ENCODE results near the gene NRXN3. TPM values are rescaled to one million over a fixed set of nuclear protein-coding genes. Genes with fewer than 3 reads are reported as not detected.
"Not testable (repeated sequence)": the region's sequence is repeated elsewhere in the genome, so short reads cannot be mapped to it uniquely, and the experiment has no call there.

NRXN3 gene
- total and polyA plus RNA-seq, 4 donors = 1.5 to 16.6 (median 7.7) TPM

DNA sequence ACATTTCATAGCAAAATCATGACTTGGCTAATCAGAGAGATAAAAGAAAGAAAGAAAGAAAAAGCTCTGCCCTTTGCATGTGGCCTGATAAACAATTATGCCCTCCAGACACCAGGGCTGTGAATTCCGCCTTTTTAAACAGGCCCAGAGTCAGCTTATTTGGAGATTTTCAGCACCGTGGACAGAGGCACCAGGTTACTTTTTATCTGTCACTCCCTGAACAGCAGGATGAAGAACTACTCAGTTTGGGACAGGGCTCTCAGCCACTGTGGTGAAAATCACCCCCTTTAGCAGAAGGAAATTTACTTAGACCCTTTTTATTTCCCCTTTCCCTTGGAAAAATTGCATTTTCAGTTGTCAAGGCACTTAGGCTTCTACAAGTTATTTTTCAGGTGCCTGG, 359.9 kb downstream of the NRXN3 start:
- no peaks in the 10 kb centered on the region for H3K36me3 ChIP-seq (ENCODE audit: control insufficient read depth in 1 of 2, insufficient read depth in 2 of 2, low read length in 1 of 2)
- 8 to 15% methylated on average over 2 of the region's 2 CpGs for WGBS, 2 donors
- no peak overlapping the region for H3K4me3 ChIP-seq (ENCODE audit: low read length in 2 of 2)
- DNase-seq (no peak), ATAC-seq (ENCODE audit: low FRiP score) (no peak)
- H3K9me3 ChIP-seq (ENCODE audit: control insufficient read depth, low read length) = peaks cover 2% of the 10 kb centered on the region
- no peaks in the 10 kb centered on the region for H3K4me1 ChIP-seq (ENCODE audit: control insufficient read depth in 1 of 2, insufficient read depth in 2 of 2, low read length in 2 of 2)
- intact Hi-C loops (cut with DNase I) = no loop called here
- H3K27ac ChIP-seq (ENCODE audit: low read depth in 1 of 2, low read length in 2 of 2) = no peak overlapping the region
- H3K27me3 ChIP-seq (ENCODE audit: control insufficient read depth in 1 of 2, insufficient read depth in 2 of 2, low read length in 1 of 2) = no peaks in the 10 kb centered on the region

DNA sequence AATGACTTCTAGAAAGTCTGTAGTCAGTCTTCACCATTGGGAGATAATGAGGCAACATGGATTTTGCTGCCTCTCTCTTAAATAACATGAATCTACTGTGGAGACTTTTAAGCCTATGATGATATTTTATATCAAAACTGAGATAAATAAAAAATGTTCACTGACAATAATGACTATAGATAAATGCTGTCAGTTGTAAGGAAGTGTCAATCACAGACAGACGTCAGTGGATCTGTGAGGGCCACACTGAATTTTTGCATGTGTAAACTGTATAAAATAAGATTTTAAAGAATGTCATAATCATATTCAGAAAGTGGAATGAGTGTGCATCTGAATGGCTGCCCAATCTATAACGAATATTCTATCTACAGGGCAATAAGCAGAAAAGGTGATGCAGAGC, 364.0 kb downstream of the NRXN3 start:
- no peaks in the 10 kb centered on the region for H3K36me3 ChIP-seq (ENCODE audit: control insufficient read depth in 1 of 2, insufficient read depth in 2 of 2, low read length in 1 of 2)
- intact Hi-C loops (cut with DNase I) = no loop called here
- DNase-seq (no peak), ATAC-seq (ENCODE audit: low FRiP score) (no peak)
- H3K9me3 ChIP-seq (ENCODE audit: control insufficient read depth, low read length) = no peaks in the 10 kb centered on the region
- no peaks in the 10 kb centered on the region for H3K4me1 ChIP-seq (ENCODE audit: control insufficient read depth in 1 of 2, insufficient read depth in 2 of 2, low read length in 2 of 2)
- no peak overlapping the region for H3K4me3 ChIP-seq (ENCODE audit: low read length in 2 of 2)
- no peak overlapping the region for H3K27ac ChIP-seq (ENCODE audit: low read depth in 1 of 2, low read length in 2 of 2)
- no peaks in the 10 kb centered on the region for H3K27me3 ChIP-seq (ENCODE audit: control insufficient read depth in 1 of 2, insufficient read depth in 2 of 2, low read length in 1 of 2)
- WGBS, 2 donors = 55 to 65% methylated on average over 2 of the region's 2 CpGs

DNA sequence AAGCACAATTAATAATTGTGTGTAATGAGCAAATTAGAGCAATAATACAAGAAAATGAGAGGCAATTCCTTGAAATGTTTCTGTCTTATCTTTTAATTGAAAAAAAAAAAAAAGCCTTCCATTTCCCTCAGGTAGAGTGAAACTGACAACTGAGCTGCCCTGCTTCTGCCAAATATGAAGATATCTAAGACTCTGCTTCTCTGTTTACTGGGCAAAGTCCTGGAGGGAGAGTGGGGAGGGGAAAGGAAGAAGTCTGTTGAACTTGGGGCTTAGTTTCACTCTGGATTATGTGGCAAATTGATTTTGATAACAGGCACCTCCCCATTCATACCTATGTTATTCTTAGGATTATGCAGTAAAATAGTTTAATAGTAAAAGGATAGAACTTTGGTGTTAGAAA, 364.9 kb downstream of the NRXN3 start:
- Histone ChIP-seq H3K4me3 (ENCODE audit: low read length in 2 of 2) (no peak overlapping the region), H3K27me3 (ENCODE audit: control insufficient read depth in 1 of 2, insufficient read depth in 2 of 2, low read length in 1 of 2) (no peaks in the 10 kb centered on the region), H3K36me3 (ENCODE audit: control insufficient read depth in 1 of 2, insufficient read depth in 2 of 2, low read length in 1 of 2) (no peaks in the 10 kb centered on the region), H3K9me3 (ENCODE audit: control insufficient read depth, low read length) (no peaks in the 10 kb centered on the region), H3K4me1 (ENCODE audit: control insufficient read depth in 1 of 2, insufficient read depth in 2 of 2, low read length in 2 of 2) (no peaks in the 10 kb centered on the region), H3K27ac (ENCODE audit: low read depth in 1 of 2, low read length in 2 of 2) (no peak overlapping the region)
- intact Hi-C loops (cut with DNase I) = no loop called here
- ATAC-seq (ENCODE audit: low FRiP score) (no peak), DNase-seq (no peak)

DNA sequence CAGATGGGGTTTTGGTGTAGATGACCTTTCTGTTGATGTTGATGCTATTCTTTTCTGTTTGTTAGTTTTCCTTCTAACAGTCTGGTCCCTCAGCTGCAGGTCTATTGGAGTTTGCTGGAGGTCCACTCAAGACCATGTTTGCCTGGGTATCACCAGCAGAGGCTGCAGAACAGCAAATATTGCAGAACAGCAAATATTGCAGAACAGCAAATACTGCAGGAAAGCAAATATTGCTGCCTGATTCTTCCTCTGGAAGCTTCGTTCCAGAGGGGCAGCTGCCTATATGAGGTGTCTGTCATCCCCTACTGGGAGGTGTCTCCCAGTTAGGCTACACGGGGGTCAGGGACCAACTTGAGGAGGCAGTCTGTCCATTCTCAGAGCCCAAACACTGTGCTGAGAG, 371.6 kb downstream of the NRXN3 start:
- H3K4me3 ChIP-seq (ENCODE audit: low read length in 2 of 2); H3K36me3 ChIP-seq (ENCODE audit: control insufficient read depth in 1 of 2, insufficient read depth in 2 of 2, low read length in 1 of 2); H3K4me1 ChIP-seq (ENCODE audit: control insufficient read depth in 1 of 2, insufficient read depth in 2 of 2, low read length in 2 of 2); H3K27ac ChIP-seq (ENCODE audit: low read depth in 1 of 2, low read length in 2 of 2); H3K27me3 ChIP-seq (ENCODE audit: control insufficient read depth in 1 of 2, insufficient read depth in 2 of 2, low read length in 1 of 2); H3K9me3 ChIP-seq (ENCODE audit: control insufficient read depth, low read length); DNase-seq; intact Hi-C loops (cut with DNase I); ATAC-seq (ENCODE audit: low FRiP score): not testable (repeated sequence)
- WGBS, 2 donors = 70 to 78% methylated on average over 2 of the region's 2 CpGs

DNA sequence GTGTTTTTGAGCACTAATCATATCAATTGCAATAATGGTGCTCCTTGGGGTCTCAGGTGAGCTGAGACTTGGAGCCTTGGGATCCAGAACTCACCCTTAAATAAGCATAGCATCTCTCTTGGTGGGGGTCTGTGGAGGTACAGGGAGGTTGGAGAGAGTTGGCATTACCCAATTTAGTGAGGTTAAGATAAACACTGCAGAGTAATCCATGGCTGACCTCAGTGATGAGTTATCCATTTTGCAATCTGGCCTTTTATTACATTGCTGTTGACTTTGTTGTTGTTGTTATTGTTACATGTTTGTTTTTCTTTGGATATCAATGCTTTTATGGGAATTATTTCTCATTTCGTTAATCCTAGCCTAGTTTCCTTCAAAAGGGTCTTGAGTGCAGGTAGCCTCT, 373.3 kb downstream of the NRXN3 start:
- Histone ChIP-seq H3K27ac (ENCODE audit: low read depth in 1 of 2, low read length in 2 of 2) (no peak overlapping the region), H3K36me3 (ENCODE audit: control insufficient read depth in 1 of 2, insufficient read depth in 2 of 2, low read length in 1 of 2) (no peaks in the 10 kb centered on the region), H3K27me3 (ENCODE audit: control insufficient read depth in 1 of 2, insufficient read depth in 2 of 2, low read length in 1 of 2) (no peaks in the 10 kb centered on the region), H3K4me3 (ENCODE audit: low read length in 2 of 2) (no peak overlapping the region), H3K9me3 (ENCODE audit: control insufficient read depth, low read length) (peaks cover 1% of the 10 kb centered on the region), H3K4me1 (ENCODE audit: control insufficient read depth in 1 of 2, insufficient read depth in 2 of 2, low read length in 2 of 2) (no peaks in the 10 kb centered on the region)
- DNase-seq = no peak
- ATAC-seq (ENCODE audit: low FRiP score) = no peak
- intact Hi-C loops (cut with DNase I) = no loop called here
- WGBS, 2 donors = 47 to 48% methylated on average over 1 of the region's 1 CpG

DNA sequence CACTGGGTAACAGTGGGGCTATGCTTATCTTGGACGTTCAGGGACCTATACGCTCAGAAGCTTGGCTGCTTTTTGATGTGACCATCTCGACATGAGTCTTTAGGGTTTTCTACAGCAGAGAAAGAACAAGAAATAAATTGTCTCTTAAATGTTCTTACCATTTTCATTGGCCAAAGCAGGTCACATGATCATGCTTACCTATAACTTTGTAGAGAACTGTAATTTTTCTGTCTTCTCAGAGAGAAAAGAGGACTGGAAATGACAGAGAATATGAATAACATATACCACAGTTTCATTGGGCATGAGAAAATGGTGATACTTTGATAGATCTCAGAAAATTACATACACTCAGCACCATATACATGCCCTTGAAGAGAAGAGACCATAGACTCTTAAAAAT, 390.9 kb downstream of the NRXN3 start:
- Histone ChIP-seq H3K4me1 (ENCODE audit: control insufficient read depth in 1 of 2, insufficient read depth in 2 of 2, low read length in 2 of 2) (no peaks in the 10 kb centered on the region), H3K4me3 (ENCODE audit: low read length in 2 of 2) (no peak overlapping the region), H3K27me3 (ENCODE audit: control insufficient read depth in 1 of 2, insufficient read depth in 2 of 2, low read length in 1 of 2) (no peaks in the 10 kb centered on the region), H3K9me3 (ENCODE audit: control insufficient read depth, low read length) (no peaks in the 10 kb centered on the region), H3K36me3 (ENCODE audit: control insufficient read depth in 1 of 2, insufficient read depth in 2 of 2, low read length in 1 of 2) (no peaks in the 10 kb centered on the region), H3K27ac (ENCODE audit: low read depth in 1 of 2, low read length in 2 of 2) (no peak overlapping the region)
- no peak for DNase-seq
- WGBS, 2 donors = 69 to 81% methylated on average over 3 of the region's 3 CpGs
- no peak for ATAC-seq (ENCODE audit: low FRiP score)
- intact Hi-C loops (cut with DNase I) = loop anchor here in 1 of 2 donors (10.0 kb wide), 1 partner anchor 106 kb away; no protein-coding TSS in a partner anchor

- intact Hi-C loops (cut with DNase I) = loop anchor here in 1 of 2 donors (2.0 to 10.0 kb wide), 2 partner anchors 111 to 703 kb away; no protein-coding TSS in a partner anchor
- no peaks in the 10 kb centered on the region for H3K36me3 ChIP-seq (ENCODE audit: control insufficient read depth in 1 of 2, insufficient read depth in 2 of 2, low read length in 1 of 2)
- DNase-seq (peak; percentile 82 to 88), ATAC-seq (ENCODE audit: low FRiP score) (peak; percentile 91)
- H3K4me3 ChIP-seq (ENCODE audit: low read length in 2 of 2) = peak overlapping the region; percentile 8 to 39
- no peaks in the 10 kb centered on the region for H3K27me3 ChIP-seq (ENCODE audit: control insufficient read depth in 1 of 2, insufficient read depth in 2 of 2, low read length in 1 of 2)
- WGBS, 2 donors = 8 to 11% methylated on average over 16 of the region's 16 CpGs
- H3K4me1 ChIP-seq (ENCODE audit: control insufficient read depth in 1 of 2, insufficient read depth in 2 of 2, low read length in 2 of 2) = no peaks in the 10 kb centered on the region
- H3K9me3 ChIP-seq (ENCODE audit: control insufficient read depth, low read length) = no peaks in the 10 kb centered on the region
- H3K27ac ChIP-seq (ENCODE audit: low read depth in 1 of 2, low read length in 2 of 2) = no peak overlapping the region
Measured at GRCh38 chr14:78566026-78566858, 396.1 kb downstream of the NRXN3 start.

- intact Hi-C loops (cut with DNase I) = loop anchor here in 1 of 2 donors (2.0 to 10.0 kb wide), 2 partner anchors 112 to 704 kb away; no protein-coding TSS in a partner anchor
- DNase-seq = no peak
- Histone ChIP-seq H3K4me1 (ENCODE audit: control insufficient read depth in 1 of 2, insufficient read depth in 2 of 2, low read length in 2 of 2) (no peaks in the 10 kb centered on the region), H3K27ac (ENCODE audit: low read depth in 1 of 2, low read length in 2 of 2) (no peak overlapping the region), H3K27me3 (ENCODE audit: control insufficient read depth in 1 of 2, insufficient read depth in 2 of 2, low read length in 1 of 2) (no peaks in the 10 kb centered on the region), H3K9me3 (ENCODE audit: control insufficient read depth, low read length) (no peaks in the 10 kb centered on the region), H3K4me3 (ENCODE audit: low read length in 2 of 2) (no peak overlapping the region), H3K36me3 (ENCODE audit: control insufficient read depth in 1 of 2, insufficient read depth in 2 of 2, low read length in 1 of 2) (no peaks in the 10 kb centered on the region)
- ATAC-seq (ENCODE audit: low FRiP score) = no peak
Measured at GRCh38 chr14:78566859-78567172, 396.6 kb downstream of the NRXN3 start.

GRCh38 chr14:78567343-78567742, 397.2 kb downstream of the NRXN3 start:
- Histone ChIP-seq H3K4me3 (ENCODE audit: low read length in 2 of 2) (no peak overlapping the region), H3K36me3 (ENCODE audit: control insufficient read depth in 1 of 2, insufficient read depth in 2 of 2, low read length in 1 of 2) (no peaks in the 10 kb centered on the region), H3K27me3 (ENCODE audit: control insufficient read depth in 1 of 2, insufficient read depth in 2 of 2, low read length in 1 of 2) (no peaks in the 10 kb centered on the region), H3K4me1 (ENCODE audit: control insufficient read depth in 1 of 2, insufficient read depth in 2 of 2, low read length in 2 of 2) (no peaks in the 10 kb centered on the region), H3K9me3 (ENCODE audit: control insufficient read depth, low read length) (no peaks in the 10 kb centered on the region), H3K27ac (ENCODE audit: low read depth in 1 of 2, low read length in 2 of 2) (no peak overlapping the region)
- WGBS, 2 donors = 47 to 49% methylated on average over 4 of the region's 4 CpGs
- intact Hi-C loops (cut with DNase I) = loop anchor here in 1 of 2 donors (2.0 to 10.0 kb wide), 2 partner anchors 113 to 705 kb away; no protein-coding TSS in a partner anchor
- no peak for DNase-seq
- no peak for ATAC-seq (ENCODE audit: low FRiP score)
